HUES64 (cell line): ENCODE results near the gene PSMF1.

Experiments used
- H3K27ac ChIP-seq: 2 replicates; pipeline ENCODE4 v1.7.0; 2013; ENCODE audit warnings: low read depth, low read length, inconsistent platforms
- H3K27me3 ChIP-seq: 2 replicates; pipeline ENCODE4 v1.6.1; 2013; ENCODE audit warnings: mild to moderate bottlenecking, low read length; ENCODE audit not compliant: insufficient read depth
- H3K36me3 ChIP-seq: 2 replicates; pipeline ENCODE4 v1.6.1; 2013; ENCODE audit warnings: mild to moderate bottlenecking, low read length; ENCODE audit not compliant: insufficient read depth
- H3K4me1 ChIP-seq: 2 replicates; pipeline ENCODE4 v1.6.1; 2013; ENCODE audit warnings: mild to moderate bottlenecking, low read length, moderate library complexity; ENCODE audit not compliant: insufficient read depth
- H3K4me3 ChIP-seq: 2 replicates; pipeline ENCODE4 v1.5.1; 2013; ENCODE audit warnings: mild to moderate bottlenecking, low read length, moderate library complexity
- H3K9ac ChIP-seq: 2 replicates; pipeline ENCODE4 v1.6.1; 2013; ENCODE audit warnings: mild to moderate bottlenecking, low read depth, low read length
- H3K9me3 ChIP-seq: 2 replicates; pipeline ENCODE4 v1.6.1; 2013; ENCODE audit warnings: low read depth, low read length; ENCODE audit not compliant: insufficient read depth
- whole genome bisulfite sequencing: fragments of 150-250, 120-280 bp; methylation state at CpG from one replicate; pipeline ENCODE4 v1.1.7; 2013; ENCODE audit warnings: missing lambda C conversion rate; 5-methylcytosine and 5-hydroxymethylcytosine counted together

The PSMF1 gene

DNA sequence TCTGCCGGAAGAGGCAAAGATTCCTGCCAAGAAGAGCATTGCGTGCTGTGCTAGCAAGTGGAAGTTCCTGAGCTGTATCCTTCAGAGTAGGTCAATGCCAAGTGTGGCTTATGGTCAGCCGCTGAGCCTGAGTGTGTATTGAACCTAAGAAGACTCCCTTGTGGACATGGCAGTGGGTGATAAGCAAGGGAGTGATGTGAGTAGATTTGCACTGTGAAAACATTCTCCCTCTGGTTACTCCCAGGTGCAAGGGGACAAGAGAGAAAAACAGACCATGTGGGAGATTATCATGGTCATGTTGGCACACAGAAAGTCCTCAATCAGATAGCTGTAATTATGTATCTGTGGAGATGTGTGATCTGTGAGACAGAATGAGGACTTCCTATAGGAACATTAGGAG is 72.4 kb downstream of the PSMF1 start:
- H3K27ac ChIP-seq: no peak overlapping the region
- peaks cover 11% of the 10 kb centered on the region for H3K4me1 ChIP-seq
- H3K9me3 ChIP-seq: no peaks in the 10 kb centered on the region
- 93% methylated on average over 3 of the region's 3 CpGs for WGBS
- no peak overlapping the region for H3K9ac ChIP-seq
- H3K4me3 ChIP-seq: no peak overlapping the region
- peaks cover 13% of the 10 kb centered on the region for H3K27me3 ChIP-seq
- no peaks in the 10 kb centered on the region for H3K36me3 ChIP-seq

DNA sequence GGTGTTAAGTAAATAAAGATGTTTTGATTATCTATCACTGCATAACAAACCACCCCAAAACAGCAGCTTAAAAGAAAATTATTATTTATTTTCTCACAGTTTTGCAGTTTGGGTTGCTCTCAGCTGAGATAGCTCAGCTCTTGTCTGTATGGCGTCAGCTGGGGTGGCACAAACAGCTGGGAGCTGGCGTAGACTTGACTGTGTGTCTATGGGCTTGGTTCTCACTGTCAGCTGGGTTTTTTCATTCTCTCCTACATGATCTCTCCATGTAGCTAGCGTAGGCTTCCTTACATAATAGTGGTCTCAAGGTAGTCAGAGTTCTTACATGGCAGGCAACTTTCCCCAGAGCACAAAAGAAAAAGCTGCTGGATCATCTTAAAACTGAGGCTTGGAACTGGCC is 72.9 kb downstream of the PSMF1 start:
- H3K27ac ChIP-seq: no peak overlapping the region
- no peaks in the 10 kb centered on the region for H3K9me3 ChIP-seq
- no peaks in the 10 kb centered on the region for H3K36me3 ChIP-seq
- WGBS: 91% methylated on average over 3 of the region's 3 CpGs
- no peak overlapping the region for H3K4me3 ChIP-seq
- peaks cover 9% of the 10 kb centered on the region; the same call in 1 of the 2 replicates for H3K27me3 ChIP-seq
- H3K4me1 ChIP-seq: peaks cover 11% of the 10 kb centered on the region
- H3K9ac ChIP-seq: no peak overlapping the region

DNA sequence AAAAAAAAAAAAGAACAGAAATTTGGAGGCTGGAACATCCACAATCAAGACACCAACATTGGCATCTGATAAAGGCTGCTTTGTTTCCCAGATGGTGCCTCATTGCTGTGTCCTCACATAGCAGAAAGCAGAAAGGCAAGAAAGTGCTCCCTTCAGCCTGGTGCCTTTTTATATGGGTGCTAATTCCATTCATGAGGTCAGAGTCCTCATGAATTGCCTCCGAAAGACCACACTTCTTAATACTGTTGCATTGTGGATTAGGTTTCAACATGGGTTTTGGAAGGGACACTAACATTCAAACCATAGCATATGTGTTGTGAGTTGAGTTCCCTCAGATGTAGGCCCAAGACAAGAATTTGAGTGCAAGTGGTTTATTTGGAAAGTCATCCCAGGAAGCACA is 76.8 kb downstream of the PSMF1 start:
- 83% methylated on average over 1 of the region's 1 CpG for WGBS
- Histone ChIP-seq H3K4me1 (no peaks in the 10 kb centered on the region), H3K9me3 (no peaks in the 10 kb centered on the region), H3K4me3 (no peak overlapping the region), H3K27ac (no peak overlapping the region), H3K36me3 (no peaks in the 10 kb centered on the region), H3K9ac (no peak overlapping the region), H3K27me3 (no peaks in the 10 kb centered on the region)

DNA sequence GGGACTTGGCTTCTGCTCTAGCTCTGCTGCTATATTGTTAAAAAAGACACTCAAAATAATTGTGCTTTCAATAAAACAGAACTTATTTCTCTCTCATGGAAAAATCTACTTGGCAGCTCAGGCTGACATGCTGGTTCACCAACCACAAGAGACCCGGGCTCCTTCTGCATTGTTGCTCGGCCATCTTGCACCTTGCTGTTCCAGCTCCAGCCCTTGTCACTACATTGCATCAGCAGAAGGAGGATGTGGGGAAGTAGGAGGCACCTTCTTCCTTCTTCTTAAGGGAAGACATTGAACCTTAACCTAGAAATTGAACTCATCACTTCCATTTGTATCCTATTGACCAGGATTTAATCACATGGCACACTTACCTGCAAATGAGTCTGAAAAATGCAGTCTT is 78.2 kb downstream of the PSMF1 start:
- 98% methylated on average over 2 of the region's 2 CpGs for WGBS
- H3K4me3 ChIP-seq: no peak overlapping the region
- H3K9me3 ChIP-seq: no peaks in the 10 kb centered on the region
- H3K27ac ChIP-seq: no peak overlapping the region
- no peak overlapping the region for H3K9ac ChIP-seq
- H3K36me3 ChIP-seq: no peaks in the 10 kb centered on the region
- no peaks in the 10 kb centered on the region for H3K4me1 ChIP-seq
- no peaks in the 10 kb centered on the region for H3K27me3 ChIP-seq

DNA sequence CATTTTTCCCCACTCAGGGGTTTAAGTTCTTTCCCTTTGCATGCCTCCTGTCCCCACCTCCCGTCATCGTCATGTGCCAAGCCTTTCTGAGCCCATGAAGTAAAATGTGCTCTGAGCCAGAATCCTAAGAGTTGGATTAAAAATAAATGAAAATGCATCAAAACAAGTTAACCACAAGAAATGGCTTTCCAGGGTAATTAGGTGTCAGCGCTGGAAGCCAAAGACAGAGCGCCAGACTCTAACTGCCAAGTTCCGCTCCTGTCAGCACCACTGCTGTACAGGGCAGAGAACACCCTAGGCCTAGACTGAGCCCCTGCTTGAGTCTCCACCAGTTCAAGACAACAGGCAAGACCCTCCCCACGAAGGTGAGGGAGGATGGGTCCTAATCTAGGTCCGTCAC is 79.4 kb downstream of the PSMF1 start:
- Histone ChIP-seq H3K9me3 (no peaks in the 10 kb centered on the region), H3K27me3 (no peaks in the 10 kb centered on the region), H3K4me1 (no peaks in the 10 kb centered on the region), H3K36me3 (no peaks in the 10 kb centered on the region), H3K27ac (no peak overlapping the region), H3K4me3 (no peak overlapping the region), H3K9ac (no peak overlapping the region)
- WGBS: 88% methylated on average over 7 of the region's 7 CpGs

DNA sequence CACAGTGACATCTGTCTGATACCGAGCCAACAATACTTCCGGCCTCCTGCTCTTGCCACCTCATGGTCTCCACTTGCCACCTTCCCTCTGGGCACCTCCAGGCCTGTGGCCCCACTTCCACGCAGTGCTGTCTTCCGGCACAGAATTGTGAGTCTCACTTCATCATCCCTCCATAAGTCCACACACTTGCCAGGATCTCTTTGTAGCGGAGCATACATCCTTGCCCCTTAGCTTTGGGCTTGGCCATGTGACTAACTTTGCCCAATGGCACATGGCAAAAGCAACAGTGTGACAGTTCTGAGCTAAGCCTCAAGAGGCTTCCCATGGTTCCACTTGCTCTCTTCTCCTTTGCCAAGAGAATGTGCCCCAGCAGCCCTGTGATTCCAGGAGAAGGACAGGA is 80.3 kb downstream of the PSMF1 start:
- Histone ChIP-seq H3K27ac (no peak overlapping the region), H3K36me3 (no peaks in the 10 kb centered on the region), H3K9ac (no peak overlapping the region), H3K27me3 (no peaks in the 10 kb centered on the region), H3K9me3 (no peaks in the 10 kb centered on the region), H3K4me3 (no peak overlapping the region), H3K4me1 (no peaks in the 10 kb centered on the region)
- WGBS: 95% methylated on average over 5 of the region's 5 CpGs

DNA sequence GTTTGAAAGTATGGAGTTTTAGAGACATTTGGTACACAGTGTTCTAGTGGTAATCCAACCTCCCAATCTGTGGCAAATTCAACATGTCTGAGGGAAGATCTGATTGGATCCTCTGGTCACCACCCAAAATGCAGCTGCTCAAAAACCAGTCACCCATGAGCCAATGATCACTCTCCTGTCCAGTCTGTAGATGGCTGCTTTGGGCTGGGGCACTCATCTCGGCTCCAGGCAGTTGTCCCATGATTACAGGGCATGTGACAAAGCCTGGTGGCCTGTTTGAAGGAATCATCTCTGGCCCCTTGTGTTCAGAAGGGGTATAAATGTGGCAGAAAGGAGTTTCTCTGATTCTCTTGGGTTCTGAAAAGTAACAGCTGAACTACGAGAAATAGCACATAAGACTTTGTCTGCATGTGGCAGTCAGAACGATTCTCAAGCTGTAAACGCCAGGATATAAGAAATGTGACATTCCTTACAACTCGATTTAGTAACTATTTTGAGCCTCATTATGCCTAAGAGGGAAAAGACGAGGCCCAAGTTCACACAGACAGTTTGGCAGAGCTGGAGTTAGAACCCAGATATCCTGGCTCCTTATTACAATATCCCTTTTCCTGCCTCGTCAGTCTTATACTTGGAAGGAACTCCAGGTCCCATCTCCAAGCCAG is 80.9 kb downstream of the PSMF1 start:
- no peaks in the 10 kb centered on the region for H3K36me3 ChIP-seq
- WGBS: 91% methylated on average over 7 of the region's 7 CpGs
- no peak overlapping the region for H3K9ac ChIP-seq
- no peak overlapping the region for H3K4me3 ChIP-seq
- H3K27ac ChIP-seq: no peak overlapping the region
- no peaks in the 10 kb centered on the region for H3K27me3 ChIP-seq
- H3K4me1 ChIP-seq: no peaks in the 10 kb centered on the region
- no peaks in the 10 kb centered on the region for H3K9me3 ChIP-seq

DNA sequence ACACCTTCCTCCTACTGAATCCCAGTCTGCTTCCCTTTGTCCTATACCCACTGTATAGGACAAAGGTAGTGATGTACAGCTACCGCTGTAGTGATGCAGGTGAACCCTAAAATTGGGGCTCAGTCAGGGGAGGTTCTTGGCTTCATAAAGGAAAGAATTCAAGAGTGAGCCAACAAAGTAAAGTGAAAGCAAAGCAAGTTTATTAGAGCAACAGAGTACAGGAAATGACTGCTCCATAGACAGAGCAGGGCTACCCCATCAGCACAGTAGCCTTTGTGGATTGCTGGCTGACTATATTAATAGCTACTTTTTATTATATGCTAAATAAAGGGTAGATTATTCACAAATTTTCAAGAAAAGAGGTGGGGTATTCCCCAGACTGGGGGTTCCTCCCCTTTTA is 81.6 kb downstream of the PSMF1 start:
- Histone ChIP-seq H3K9ac (no peak overlapping the region), H3K9me3 (no peaks in the 10 kb centered on the region), H3K4me1 (no peaks in the 10 kb centered on the region), H3K27ac (no peak overlapping the region), H3K36me3 (no peaks in the 10 kb centered on the region), H3K4me3 (no peak overlapping the region), H3K27me3 (no peaks in the 10 kb centered on the region)
- WGBS: 97% methylated on average over 1 of the region's 1 CpG

DNA sequence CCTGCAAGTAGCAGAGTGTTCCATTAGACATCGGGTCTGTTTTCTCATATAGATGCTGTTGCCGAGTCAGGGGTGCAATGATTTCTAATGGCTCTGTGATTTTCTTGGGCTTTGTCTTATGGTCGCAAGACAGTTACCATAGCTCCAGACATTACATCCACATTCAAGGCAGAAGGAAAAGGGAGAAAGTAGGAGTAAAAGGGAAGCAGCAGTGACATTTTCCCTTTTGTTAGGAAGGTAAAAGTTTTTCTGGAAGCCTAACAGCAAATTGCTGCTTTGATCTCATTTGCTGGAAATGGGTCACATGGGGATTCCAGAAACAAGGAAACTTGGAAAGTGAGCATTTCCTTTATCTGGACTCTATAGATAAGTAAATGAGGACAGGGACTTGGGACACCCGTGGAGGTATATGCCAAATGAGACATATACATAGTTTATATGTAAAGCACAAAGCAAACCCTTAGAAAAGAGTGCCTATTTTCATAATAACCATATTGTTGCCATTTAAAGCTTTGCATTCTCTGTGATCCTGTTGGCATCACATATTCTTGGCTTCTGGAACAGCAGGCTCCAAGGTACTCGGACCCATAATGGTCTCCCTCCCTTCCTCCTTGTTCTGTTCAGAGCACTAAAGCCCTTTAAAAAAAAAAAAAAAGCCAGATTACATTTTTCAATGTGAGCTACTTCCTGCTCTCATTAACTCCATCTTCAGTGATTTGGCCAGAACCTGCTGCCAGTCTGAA is 84.5 kb downstream of the PSMF1 start, which contains the start of gene C20orf202:
Gene C20orf202 (plus strand): TSS at position 693 of the 743 bp plus-strand sequence. CDS start 132 bp downstream, outside the sequence.
- no peak within 1 kb of the TSS for H3K27ac ChIP-seq
- H3K4me3 ChIP-seq: no peak within 1 kb of the TSS
- H3K36me3 ChIP-seq: no peaks in the 10 kb centered on the region
- H3K9ac ChIP-seq: no peak within 1 kb of the TSS
- 82% methylated on average over 3 of the region's 5 CpGs for WGBS
- no peaks in the 10 kb centered on the region for H3K27me3 ChIP-seq
- H3K4me1 ChIP-seq: no peaks in the 10 kb centered on the region
- H3K9me3 ChIP-seq: no peaks in the 10 kb centered on the region

DNA sequence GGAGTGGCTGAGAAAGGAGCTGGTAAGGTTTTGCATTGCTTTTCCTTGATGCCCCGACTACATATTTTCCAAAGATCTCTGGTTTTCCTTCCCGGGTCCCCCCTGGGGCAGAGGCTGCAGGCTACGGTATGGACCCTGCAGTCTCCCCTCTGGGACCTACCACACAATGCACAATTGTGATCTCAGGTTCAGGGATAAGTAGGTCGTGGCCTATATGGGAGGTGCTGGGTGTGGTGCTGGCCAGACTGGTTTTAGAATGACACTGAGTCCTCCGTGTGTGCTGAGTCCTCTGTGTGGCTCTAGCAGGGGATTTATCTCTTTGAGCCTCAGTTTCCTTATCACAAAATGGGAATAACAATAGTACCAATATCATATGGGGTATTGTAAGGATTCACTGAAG is 85.2 kb downstream of the PSMF1 start:
- WGBS: 86% methylated on average over 5 of the region's 5 CpGs

DNA sequence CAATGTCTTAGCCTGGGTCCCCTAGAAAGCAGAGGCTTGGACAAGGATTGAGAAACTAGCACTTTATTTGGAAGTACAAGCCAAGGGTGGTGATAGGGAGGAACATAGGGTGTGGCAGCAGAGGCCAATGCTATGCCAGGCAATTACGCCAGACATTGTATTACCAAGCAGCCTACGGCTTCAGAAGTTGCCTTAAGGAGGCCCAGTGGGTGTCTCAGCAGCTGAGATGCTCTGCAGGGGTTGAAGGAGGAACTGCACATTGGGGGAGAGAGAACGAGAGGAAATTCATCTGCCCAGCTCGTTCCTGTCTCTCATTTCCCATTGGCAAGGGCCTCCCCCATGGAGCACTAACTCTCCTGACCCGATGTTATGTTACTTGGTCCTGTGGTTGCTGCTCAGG is 85.7 kb downstream of the PSMF1 start:
- Histone ChIP-seq H3K4me3 (no peak overlapping the region), H3K9me3 (no peaks in the 10 kb centered on the region), H3K9ac (no peak overlapping the region), H3K4me1 (no peaks in the 10 kb centered on the region), H3K27me3 (no peaks in the 10 kb centered on the region), H3K36me3 (no peaks in the 10 kb centered on the region), H3K27ac (no peak overlapping the region)
- WGBS: 87% methylated on average over 5 of the region's 5 CpGs

More for the DNA sequence above, 85.2 kb downstream of the PSMF1 start:
- Histone ChIP-seq H3K4me1 (no peaks in the 10 kb centered on the region), H3K9me3 (no peaks in the 10 kb centered on the region), H3K9ac (no peak overlapping the region), H3K36me3 (no peaks in the 10 kb centered on the region), H3K27me3 (no peaks in the 10 kb centered on the region), H3K27ac (no peak overlapping the region), H3K4me3 (no peak overlapping the region)
